Measurements from ENCODE around the gene USP10. TPM values are rescaled to one million over a fixed set of nuclear protein-coding genes. Genes with fewer than 3 reads are reported as not detected.

USP10 gene, protein sequence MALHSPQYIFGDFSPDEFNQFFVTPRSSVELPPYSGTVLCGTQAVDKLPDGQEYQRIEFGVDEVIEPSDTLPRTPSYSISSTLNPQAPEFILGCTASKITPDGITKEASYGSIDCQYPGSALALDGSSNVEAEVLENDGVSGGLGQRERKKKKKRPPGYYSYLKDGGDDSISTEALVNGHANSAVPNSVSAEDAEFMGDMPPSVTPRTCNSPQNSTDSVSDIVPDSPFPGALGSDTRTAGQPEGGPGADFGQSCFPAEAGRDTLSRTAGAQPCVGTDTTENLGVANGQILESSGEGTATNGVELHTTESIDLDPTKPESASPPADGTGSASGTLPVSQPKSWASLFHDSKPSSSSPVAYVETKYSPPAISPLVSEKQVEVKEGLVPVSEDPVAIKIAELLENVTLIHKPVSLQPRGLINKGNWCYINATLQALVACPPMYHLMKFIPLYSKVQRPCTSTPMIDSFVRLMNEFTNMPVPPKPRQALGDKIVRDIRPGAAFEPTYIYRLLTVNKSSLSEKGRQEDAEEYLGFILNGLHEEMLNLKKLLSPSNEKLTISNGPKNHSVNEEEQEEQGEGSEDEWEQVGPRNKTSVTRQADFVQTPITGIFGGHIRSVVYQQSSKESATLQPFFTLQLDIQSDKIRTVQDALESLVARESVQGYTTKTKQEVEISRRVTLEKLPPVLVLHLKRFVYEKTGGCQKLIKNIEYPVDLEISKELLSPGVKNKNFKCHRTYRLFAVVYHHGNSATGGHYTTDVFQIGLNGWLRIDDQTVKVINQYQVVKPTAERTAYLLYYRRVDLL
- total RNA-seq (100 to 1,000 TPM; 143 to 146 TPM), polyA plus RNA-seq (86.1 TPM)

DNA sequence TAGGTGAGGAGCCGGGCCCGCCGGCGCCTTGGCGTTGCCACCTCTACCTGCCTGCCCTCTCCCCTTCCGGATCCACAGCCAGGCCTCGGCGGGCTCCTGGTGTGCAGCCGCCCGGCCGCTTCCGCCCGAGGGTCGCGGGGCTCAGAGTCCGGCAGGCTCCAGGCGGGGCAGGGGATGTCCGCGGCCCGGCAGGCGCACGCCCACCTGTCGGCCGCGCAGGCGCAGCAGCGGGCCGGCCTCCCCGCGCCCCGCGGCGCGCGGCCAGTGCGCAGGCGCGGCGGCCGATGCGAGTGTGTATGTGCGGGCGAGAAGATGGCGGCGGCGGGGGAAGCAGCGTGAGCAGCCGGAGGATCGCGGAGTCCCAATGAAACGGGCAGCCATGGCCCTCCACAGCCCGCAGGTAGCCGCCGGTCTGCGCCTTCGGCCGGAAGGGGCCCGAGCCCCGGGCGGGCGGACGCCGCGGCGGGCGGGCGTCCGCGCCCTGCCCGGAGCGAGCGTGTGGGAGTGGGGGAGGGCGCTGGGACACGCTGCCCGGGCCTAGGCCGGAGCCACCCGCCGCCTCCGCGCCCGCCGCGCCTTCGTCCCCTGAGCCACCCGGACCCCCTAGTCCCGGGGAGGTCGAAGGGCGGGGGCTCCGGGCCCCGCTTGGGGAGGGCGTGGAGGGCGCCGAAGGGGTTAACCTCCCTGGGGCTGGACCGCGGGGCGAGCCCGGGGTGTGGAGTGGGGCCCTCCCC lies at the start of gene USP10:
Gene USP10, plus strand, starts transcription at position 289 of the 734 bp plus-strand sequence. Its CDS starts 91 bp downstream, at position 380.
- CTCF ChIA-PET: interaction anchor here (0.9 to 2.3 kb wide), 9 partner anchors 9 to 194 kb away, joined by 3 to 15 read pairs (median 6); no protein-coding TSS in a partner anchor
- H3K4me3 ChIP-seq (ENCODE audit: low read length): peak within 1 kb of the TSS; percentile 74
- peak within 1 kb of the TSS; percentile 96 to 99 (median 98) for H3K4me3 Mint-ChIP-seq
- H3K9me3 ChIP-seq (ENCODE audit: low read length): no peaks in the 10 kb centered on the region
- DNase-seq: peak; percentile 78 to 89 (median 85)
- peaks cover 7% of the 10 kb centered on the region for H3K36me3 ChIP-seq (ENCODE audit: insufficient read depth, low read length)
- H3K27ac ChIP-seq (ENCODE audit: low read depth, low read length): peak within 1 kb of the TSS; percentile 73
- POLR2A ChIA-PET: no interaction called here
- no peaks in the 10 kb centered on the region for H3K27me3 ChIP-seq (ENCODE audit: insufficient read depth, low read length, poor library complexity, severe bottlenecking)
- H3K36me3 Mint-ChIP-seq: peaks cover 0 to 7% (median 0%) of the 10 kb centered on the region in 3 donors
- peaks cover 0 to 2% of the 10 kb centered on the region in 2 donors for H3K27me3 Mint-ChIP-seq
- H3K27ac Mint-ChIP-seq: peak within 1 kb of the TSS; percentile 91 to 98 (median 96)
- peaks cover 41 to 51% (median 48%) of the 10 kb centered on the region in 3 donors for H3K4me1 Mint-ChIP-seq
- H3K4me1 ChIP-seq (ENCODE audit: insufficient read depth, low read length): peaks cover 37% of the 10 kb centered on the region
- H3K9me3 Mint-ChIP-seq: no peaks in the 10 kb centered on the region

DNA sequence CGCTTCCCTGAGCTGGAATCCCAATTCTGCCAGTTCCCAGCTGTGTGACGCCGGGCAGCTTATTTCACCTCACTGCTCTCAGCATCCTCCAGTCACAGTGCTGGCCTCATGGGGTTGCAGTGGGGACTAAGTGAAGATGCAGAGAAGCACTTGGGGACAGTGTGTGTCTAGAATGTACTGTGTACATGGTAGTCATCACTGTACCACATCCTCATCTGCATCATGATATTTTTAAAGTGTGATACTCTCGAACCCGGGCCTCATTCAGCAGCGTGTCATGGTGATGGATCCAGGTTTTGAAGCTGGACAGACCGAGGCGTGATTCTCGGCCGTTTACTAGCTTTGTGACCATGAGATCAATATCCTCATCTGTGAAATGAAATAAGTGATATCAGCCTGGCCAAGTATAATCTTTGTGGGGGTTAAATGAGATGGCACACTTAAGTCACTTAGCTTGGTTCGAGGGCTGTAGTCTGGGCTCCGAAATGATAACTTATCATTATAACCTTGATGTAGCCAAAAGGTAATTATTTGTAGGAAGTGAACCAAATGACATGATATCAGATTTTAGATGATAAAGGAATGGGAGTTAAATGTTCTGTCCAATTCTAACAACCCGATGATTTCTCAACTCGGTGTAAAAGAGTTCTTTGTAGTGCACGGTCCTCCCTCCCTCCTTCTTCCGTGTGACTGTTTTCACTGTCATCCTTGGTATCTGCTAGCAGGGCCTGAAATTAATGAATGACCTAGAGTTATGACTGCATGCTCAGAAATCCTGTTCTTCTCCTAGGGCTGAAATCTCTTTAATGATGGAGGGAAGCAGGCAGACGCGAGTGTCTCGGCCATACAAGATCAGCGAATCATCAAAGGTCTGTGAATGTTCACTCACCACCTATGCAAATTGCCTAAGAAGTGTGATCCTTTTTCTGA lies 49.5 kb upstream of the USP10 start:
- ChIA-PET CTCF (interaction anchor here (0.6 to 1.2 kb wide), 2 partner anchors 88 to 100 kb away, joined by 3 read pairs; no protein-coding TSS in a partner anchor), POLR2A (interaction anchor here (0.6 kb wide), 2 partner anchors 20 to 50 kb away, joined by 4 to 5 read pairs; no protein-coding TSS in a partner anchor)
- Histone ChIP-seq H3K36me3 (ENCODE audit: insufficient read depth, low read length) (peaks cover 12% of the 10 kb centered on the region), H3K9me3 (ENCODE audit: low read length) (no peaks in the 10 kb centered on the region), H3K27me3 (ENCODE audit: insufficient read depth, low read length, poor library complexity, severe bottlenecking) (no peaks in the 10 kb centered on the region), H3K4me3 (ENCODE audit: low read length) (no peak overlapping the region), H3K27ac (ENCODE audit: low read depth, low read length) (no peak overlapping the region), H3K4me1 (ENCODE audit: insufficient read depth, low read length) (peaks cover 54% of the 10 kb centered on the region)
- Mint-ChIP-seq H3K27me3 (no peaks in the 10 kb centered on the region), H3K27ac (peak overlapping the region; percentile 34 to 92 (median 84)), H3K4me1 (peaks cover 55 to 63% (median 55%) of the 10 kb centered on the region in 3 donors), H3K4me3 (peak overlapping the region; percentile 61 to 87 (median 71)), H3K36me3 (peaks cover 0 to 52% (median 8%) of the 10 kb centered on the region in 3 donors), H3K9me3 (no peaks in the 10 kb centered on the region)
- no peak for DNase-seq

DNA sequence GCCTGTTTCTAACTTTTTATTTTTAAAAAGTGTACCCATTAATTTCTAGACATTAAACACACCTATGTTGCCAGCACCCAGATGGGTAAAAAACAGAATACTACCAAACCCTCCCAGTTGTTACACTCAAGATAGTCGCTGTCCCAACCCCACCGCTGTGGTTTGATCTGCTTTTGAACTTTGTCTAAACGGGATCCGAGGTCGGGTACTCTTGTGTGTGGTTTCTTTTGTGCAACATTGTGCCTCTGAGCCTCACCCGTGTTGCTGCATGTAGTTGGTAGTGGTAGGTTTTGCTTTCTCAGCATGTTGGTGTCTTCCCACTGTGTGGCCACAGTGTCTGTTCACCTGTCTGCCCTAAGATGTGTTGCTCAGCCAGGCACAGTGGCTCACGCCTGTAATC lies 47.2 kb upstream of the USP10 start:
- peak overlapping the region in 5 of 7 donors; percentile 24 to 83 (median 54) for H3K4me3 Mint-ChIP-seq

DNA sequence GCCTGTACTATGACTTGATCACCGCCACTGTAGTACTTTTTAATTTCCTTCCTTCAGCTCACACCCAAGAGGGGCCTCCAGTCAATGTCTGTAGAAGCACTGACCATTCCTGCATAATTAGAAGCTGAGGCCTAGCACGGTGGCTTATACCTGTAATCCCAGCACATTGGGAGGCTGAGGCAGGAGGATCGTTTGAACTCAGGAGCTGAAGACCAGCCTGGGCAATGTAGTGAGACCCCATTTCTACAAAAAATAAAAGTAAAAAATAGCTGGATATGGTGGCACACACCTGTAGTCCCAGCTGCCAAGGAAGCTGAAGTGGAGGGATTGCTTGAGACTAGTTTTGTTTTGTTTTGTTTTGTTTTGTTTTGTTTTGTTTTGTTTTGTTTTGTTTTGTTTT lies 45.6 kb upstream of the USP10 start:
- peaks cover 66% of the 10 kb centered on the region for H3K4me1 ChIP-seq (ENCODE audit: insufficient read depth, low read length)
- no peak for DNase-seq
- peaks cover 0 to 84% (median 9%) of the 10 kb centered on the region in 3 donors for H3K36me3 Mint-ChIP-seq
- H3K4me3 Mint-ChIP-seq: peak overlapping the region in 1 of 7 donors; percentile 68
- POLR2A ChIA-PET: interaction anchor here (0.6 to 0.7 kb wide), 2 partner anchors 19 to 23 kb away, joined by 3 to 4 read pairs; no protein-coding TSS in a partner anchor
- CTCF ChIA-PET: no interaction called here
- no peaks in the 10 kb centered on the region for H3K27me3 ChIP-seq (ENCODE audit: insufficient read depth, low read length, poor library complexity, severe bottlenecking)
- no peaks in the 10 kb centered on the region for H3K27me3 Mint-ChIP-seq
- peak overlapping the region in 2 of 8 donors; percentile 12 to 86 for H3K27ac Mint-ChIP-seq
- peaks cover 37% of the 10 kb centered on the region for H3K36me3 ChIP-seq (ENCODE audit: insufficient read depth, low read length)
- no peaks in the 10 kb centered on the region for H3K9me3 ChIP-seq (ENCODE audit: low read length)
- no peak overlapping the region for H3K4me3 ChIP-seq (ENCODE audit: low read length)
- H3K9me3 Mint-ChIP-seq: no peaks in the 10 kb centered on the region
- peaks cover 53 to 91% (median 57%) of the 10 kb centered on the region in 3 donors for H3K4me1 Mint-ChIP-seq
- no peak overlapping the region for H3K27ac ChIP-seq (ENCODE audit: low read depth, low read length)

More for the DNA sequence above, 47.2 kb upstream of the USP10 start:
- Mint-ChIP-seq H3K36me3 (peaks cover 0 to 70% (median 9%) of the 10 kb centered on the region in 3 donors), H3K9me3 (no peaks in the 10 kb centered on the region), H3K4me1 (peaks cover 51 to 82% (median 64%) of the 10 kb centered on the region in 3 donors), H3K27ac (peak overlapping the region in 6 of 8 donors; percentile 58 to 83 (median 72)), H3K27me3 (no peaks in the 10 kb centered on the region)
- Histone ChIP-seq H3K36me3 (ENCODE audit: insufficient read depth, low read length) (peaks cover 22% of the 10 kb centered on the region), H3K27ac (ENCODE audit: low read depth, low read length) (no peak overlapping the region), H3K4me1 (ENCODE audit: insufficient read depth, low read length) (peaks cover 69% of the 10 kb centered on the region), H3K27me3 (ENCODE audit: insufficient read depth, low read length, poor library complexity, severe bottlenecking) (no peaks in the 10 kb centered on the region), H3K4me3 (ENCODE audit: low read length) (no peak overlapping the region), H3K9me3 (ENCODE audit: low read length) (no peaks in the 10 kb centered on the region)
- CTCF ChIA-PET: interaction anchor here (1.2 kb wide), 1 partner anchor 20 kb away, joined by 3 read pairs; no protein-coding TSS in a partner anchor
- DNase-seq: peak in 3 of 5 donors; percentile 50 to 76 (median 55)
- POLR2A ChIA-PET: interaction anchor here (0.7 to 1.1 kb wide), 2 partner anchors 83 to 104 kb away, joined by 3 to 4 read pairs; no protein-coding TSS in a partner anchor

DNA sequence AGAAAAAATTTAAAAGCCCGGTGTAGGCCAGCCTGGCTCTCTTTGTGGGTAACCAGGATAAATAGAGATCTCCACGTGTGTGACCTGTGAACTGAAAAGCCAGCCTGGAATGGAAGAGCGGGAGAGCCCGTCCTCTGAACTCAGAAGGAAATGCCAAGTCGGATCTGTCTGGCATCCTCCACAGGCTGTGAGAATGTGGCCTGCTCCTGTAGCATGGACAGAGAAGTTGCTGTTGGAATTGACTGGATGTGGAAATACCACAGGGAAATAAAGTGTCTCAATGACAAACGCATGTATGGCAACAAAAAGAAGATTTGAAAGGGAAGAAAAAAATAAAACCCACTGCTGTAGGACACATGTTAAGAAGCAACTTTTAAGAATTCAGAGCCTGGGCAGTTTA lies 44.8 kb upstream of the USP10 start:
- peaks cover 44% of the 10 kb centered on the region for H3K36me3 ChIP-seq (ENCODE audit: insufficient read depth, low read length)
- H3K27me3 ChIP-seq (ENCODE audit: insufficient read depth, low read length, poor library complexity, severe bottlenecking): no peaks in the 10 kb centered on the region
- no peak overlapping the region for H3K4me3 ChIP-seq (ENCODE audit: low read length)
- no peaks in the 10 kb centered on the region for H3K9me3 ChIP-seq (ENCODE audit: low read length)
- Mint-ChIP-seq H3K27me3 (no peaks in the 10 kb centered on the region), H3K36me3 (peaks cover 0 to 89% (median 12%) of the 10 kb centered on the region in 3 donors), H3K4me1 (peaks cover 46 to 84% (median 50%) of the 10 kb centered on the region in 3 donors), H3K4me3 (peak overlapping the region in 2 of 7 donors; percentile 23 to 55), H3K27ac (peak overlapping the region in 3 of 8 donors; percentile 42 to 79 (median 46)), H3K9me3 (no peaks in the 10 kb centered on the region)
- ChIA-PET POLR2A (no interaction called here), CTCF (interaction anchor here (1.4 kb wide), 1 partner anchor 18 kb away, joined by 5 read pairs; no protein-coding TSS in a partner anchor)
- no peak for DNase-seq
- peaks cover 60% of the 10 kb centered on the region for H3K4me1 ChIP-seq (ENCODE audit: insufficient read depth, low read length)
- H3K27ac ChIP-seq (ENCODE audit: low read depth, low read length): no peak overlapping the region

DNA sequence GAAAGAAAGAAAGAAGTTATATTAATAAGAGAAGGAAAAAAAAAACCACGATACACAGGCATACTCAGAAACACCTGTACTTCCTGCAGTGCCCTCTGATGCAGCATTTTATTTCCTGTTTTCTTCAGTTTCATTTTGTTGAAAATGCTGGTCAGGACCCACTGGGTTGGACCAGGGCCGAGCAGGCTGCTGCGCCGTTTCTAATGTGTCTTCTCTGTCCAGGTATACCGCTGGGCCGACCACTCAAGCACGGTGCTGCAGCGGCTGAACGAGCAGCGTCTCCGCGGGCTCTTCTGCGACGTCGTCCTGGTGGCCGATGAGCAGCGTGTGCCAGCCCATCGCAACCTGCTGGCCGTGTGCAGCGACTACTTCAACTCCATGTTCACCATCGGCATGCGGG lies 43.2 kb upstream of the USP10 start:
- H3K27ac ChIP-seq (ENCODE audit: low read depth, low read length): no peak overlapping the region
- peaks cover 46% of the 10 kb centered on the region for H3K4me1 ChIP-seq (ENCODE audit: insufficient read depth, low read length)
- peak overlapping the region in 2 of 8 donors; percentile 38 to 79 for H3K27ac Mint-ChIP-seq
- ChIA-PET POLR2A (interaction anchor here (0.6 kb wide), 1 partner anchor 30 kb away, joined by 3 read pairs; no protein-coding TSS in a partner anchor), CTCF (interaction anchor here (1.4 to 1.6 kb wide), 2 partner anchors 16 to 82 kb away, joined by 3 to 5 read pairs; no protein-coding TSS in a partner anchor)
- H3K36me3 ChIP-seq (ENCODE audit: insufficient read depth, low read length): peaks cover 52% of the 10 kb centered on the region
- H3K9me3 ChIP-seq (ENCODE audit: low read length): no peaks in the 10 kb centered on the region
- no peaks in the 10 kb centered on the region for H3K27me3 Mint-ChIP-seq
- peaks cover 0 to 89% (median 18%) of the 10 kb centered on the region in 3 donors for H3K36me3 Mint-ChIP-seq
- H3K4me1 Mint-ChIP-seq: peaks cover 33 to 68% (median 33%) of the 10 kb centered on the region in 3 donors
- no peak for DNase-seq
- no peaks in the 10 kb centered on the region for H3K27me3 ChIP-seq (ENCODE audit: insufficient read depth, low read length, poor library complexity, severe bottlenecking)
- no peaks in the 10 kb centered on the region for H3K9me3 Mint-ChIP-seq
- H3K4me3 Mint-ChIP-seq: peak overlapping the region in 3 of 7 donors; percentile 20 to 44 (median 29)
- no peak overlapping the region for H3K4me3 ChIP-seq (ENCODE audit: low read length)
